DMS53 (cell line): Measurements from ENCODE around the gene NEBL.

Source experiments
- DNase-seq: peaks from one replicate; lab custom pipeline; 2025; lab: John Stamatoyannopoulos, UW

NEBL gene

GRCh38 chr10:20858292-20859124, 38.6 kb downstream of the NEBL start:
- peak; percentile 69 for DNase-seq

GRCh38 chr10:20856484-20856883, 40.6 kb downstream of the NEBL start:
- DNase-seq, result no peak

- DNase-seq, result peak; percentile 45
Measured at GRCh38 chr10:20855398-20856038, 41.6 kb downstream of the NEBL start.

GRCh38 chr10:20853276-20853675, 43.8 kb downstream of the NEBL start:
- no peak for DNase-seq

GRCh38 chr10:20852303-20852702, 44.8 kb downstream of the NEBL start:
- DNase-seq, result no peak

- DNase-seq, result no peak
Measured at GRCh38 chr10:20847512-20847911, 49.6 kb downstream of the NEBL start.

GRCh38 chr10:20846263-20846662, 50.8 kb downstream of the NEBL start:
- DNase-seq, result no peak

- DNase-seq, result no peak
Measured at GRCh38 chr10:20841419-20841818, 55.7 kb downstream of the NEBL start.

- no peak for DNase-seq
Measured at GRCh38 chr10:20839910-20840309, 57.2 kb downstream of the NEBL start.

- DNase-seq, result no peak
Measured at GRCh38 chr10:20839141-20839540, 58.0 kb downstream of the NEBL start.

- DNase-seq, result no peak
Measured at GRCh38 chr10:20836401-20836800, 60.7 kb downstream of the NEBL start.

- DNase-seq, result no peak
Measured at GRCh38 chr10:20835335-20835734, 61.8 kb downstream of the NEBL start.

GRCh38 chr10:20834825-20835224, 62.3 kb downstream of the NEBL start:
- no peak for DNase-seq

GRCh38 chr10:20822825-20823224, 74.3 kb downstream of the NEBL start:
- no peak for DNase-seq

GRCh38 chr10:20817646-20818045, 79.5 kb downstream of the NEBL start:
- DNase-seq, result no peak

GRCh38 chr10:20817116-20817515, 80.0 kb downstream of the NEBL start:
- DNase-seq, result no peak

- no peak for DNase-seq
Measured at GRCh38 chr10:20814116-20814515, 83.0 kb downstream of the NEBL start.

GRCh38 chr10:20811131-20811530, 86.0 kb downstream of the NEBL start:
- DNase-seq, result no peak

- DNase-seq, result no peak
Measured at GRCh38 chr10:20809631-20810030, 87.5 kb downstream of the NEBL start.

GRCh38 chr10:20806487-20806886, 90.6 kb downstream of the NEBL start:
- DNase-seq, result no peak

GRCh38 chr10:20797290-20797689, 99.8 kb downstream of the NEBL start:
- no peak for DNase-seq

- DNase-seq, result no peak
Measured at GRCh38 chr10:20795391-20795790, 101.7 kb downstream of the NEBL start.

- DNase-seq, result no peak
Measured at GRCh38 chr10:20785174-20785573, 111.9 kb downstream of the NEBL start.
